ENCODE results near the gene ANKS1B.

GRCh38 chr12:99250091-99250490 lies 734.6 kb downstream of the ANKS1B start:
- TF ChIP-seq POLR2A (IDR thresholded peaks at IDR 0.05; ENCODE audit: low read length) (no peak), GATA1 (IDR thresholded peaks at IDR 0.05; ENCODE audit: low read depth, low read length) (no peak)

All from erythroblast (primary cell).